ENCODE measurements around the gene RNF133.

DNA sequence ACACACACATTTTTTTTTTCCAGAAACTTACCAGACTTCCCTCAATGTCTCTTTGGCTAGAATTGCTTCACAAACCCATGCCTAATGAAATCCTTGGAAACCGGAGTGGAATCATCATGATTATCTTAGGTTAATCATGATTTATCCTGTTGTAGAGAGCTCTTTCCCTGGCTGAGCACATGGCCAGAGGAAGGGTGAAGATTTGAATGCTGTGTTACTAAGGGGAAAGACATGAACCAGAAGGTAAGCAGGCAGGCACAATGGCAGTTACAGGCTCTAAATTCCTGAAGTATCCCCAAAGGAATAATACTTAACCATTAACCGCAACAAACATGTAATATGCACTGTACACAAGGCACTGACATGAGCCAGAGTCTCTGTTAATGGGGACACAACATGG, 7.9 kb upstream of the RNF133 start:
- no peak for TF ChIP-seq POLR2A (IDR thresholded peaks at IDR 0.05)
- TF ChIP-seq, protein P1, sequence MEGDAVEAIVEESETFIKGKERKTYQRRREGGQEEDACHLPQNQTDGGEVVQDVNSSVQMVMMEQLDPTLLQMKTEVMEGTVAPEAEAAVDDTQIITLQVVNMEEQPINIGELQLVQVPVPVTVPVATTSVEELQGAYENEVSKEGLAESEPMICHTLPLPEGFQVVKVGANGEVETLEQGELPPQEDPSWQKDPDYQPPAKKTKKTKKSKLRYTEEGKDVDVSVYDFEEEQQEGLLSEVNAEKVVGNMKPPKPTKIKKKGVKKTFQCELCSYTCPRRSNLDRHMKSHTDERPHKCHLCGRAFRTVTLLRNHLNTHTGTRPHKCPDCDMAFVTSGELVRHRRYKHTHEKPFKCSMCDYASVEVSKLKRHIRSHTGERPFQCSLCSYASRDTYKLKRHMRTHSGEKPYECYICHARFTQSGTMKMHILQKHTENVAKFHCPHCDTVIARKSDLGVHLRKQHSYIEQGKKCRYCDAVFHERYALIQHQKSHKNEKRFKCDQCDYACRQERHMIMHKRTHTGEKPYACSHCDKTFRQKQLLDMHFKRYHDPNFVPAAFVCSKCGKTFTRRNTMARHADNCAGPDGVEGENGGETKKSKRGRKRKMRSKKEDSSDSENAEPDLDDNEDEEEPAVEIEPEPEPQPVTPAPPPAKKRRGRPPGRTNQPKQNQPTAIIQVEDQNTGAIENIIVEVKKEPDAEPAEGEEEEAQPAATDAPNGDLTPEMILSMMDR (IDR thresholded peaks at IDR 0.05): no peak
